Measurements from ENCODE around the gene RNF150.

GRCh38 chr4:141133999-141134995 is 1.0 kb upstream of the RNF150 start:
- TF ChIP-seq POLR2A (IDR thresholded peaks at IDR 0.05) = no peak
- no peak for TF ChIP-seq POLR2AphosphoS5 (IDR thresholded peaks at IDR 0.05)

Data from stomach (tissue), 4 donors.